Adrenal gland (tissue), 5 donors: ENCODE results near the gene TUBA1A.

ENCODE experiments used
- CTCF ChIP-seq, 6 experiments: fragments of 450-650 bp in 4 of 6; fragments of 200-600 bp in 2 of 6; sonication (generic) in 1 of 6; IDR thresholded peaks; 1 replicate in 5 of 6; 2 replicates in 1 of 6; pipeline versions ENCODE4 v1.5.1 to v1.8.0; 2016 to 2021; ENCODE audit warnings: antibody characterized with exemption in 6 of 6, mild to moderate bottlenecking in 2 of 6, moderate library complexity in 1 of 6
- POLR2A ChIP-seq, 2 donors: fragments of 450-650 bp; IDR thresholded peaks; one replicate each; pipeline ENCODE4 v1.6.1; 2017; ENCODE audit warnings: antibody characterized with exemption in 2 of 2, mild to moderate bottlenecking in 2 of 2, moderate library complexity in 1 of 2
- donor health status: DM: no; HTN: no; CAD: no.

GRCh38 chr12:49161092-49161795 is 27.6 kb downstream of the TUBA1A start:
- TF ChIP-seq CTCF (IDR thresholded peaks at IDR 0.05) (no peak), POLR2A (IDR thresholded peaks at IDR 0.05) (no peak)
